Epithelial cell of esophagus (primary cell): ENCODE results near the gene WDR86.
A peak's percentile ranks its signal among the peaks of the same experiment; 100 is the strongest.

Source experiments
- DNase-seq: peaks from one replicate; pipeline ENCODE4 v3.0.0; 2010; ENCODE audit warnings: low read depth
- H3K4me3 ChIP-seq: 2 replicates; pipeline ENCODE4 v1.5.1; 2011; ENCODE audit warnings: mild to moderate bottlenecking, low read length, control low read depth
- CTCF ChIP-seq: IDR thresholded peaks from 2 replicates; pipeline ENCODE4 v1.5.1; 2011; ENCODE audit warnings: low read depth, mild to moderate bottlenecking, low read length, control low read depth, inconsistent platforms; ENCODE audit not compliant: insufficient read depth; ENCODE audit errors: missing control alignments

WDR86 gene

GRCh38 chr7:151345576-151346469, 64.0 kb downstream of the WDR86 start:
- H3K4me3 ChIP-seq: no peak overlapping the region
- no peak for DNase-seq
- no peak for TF ChIP-seq CTCF

DNA sequence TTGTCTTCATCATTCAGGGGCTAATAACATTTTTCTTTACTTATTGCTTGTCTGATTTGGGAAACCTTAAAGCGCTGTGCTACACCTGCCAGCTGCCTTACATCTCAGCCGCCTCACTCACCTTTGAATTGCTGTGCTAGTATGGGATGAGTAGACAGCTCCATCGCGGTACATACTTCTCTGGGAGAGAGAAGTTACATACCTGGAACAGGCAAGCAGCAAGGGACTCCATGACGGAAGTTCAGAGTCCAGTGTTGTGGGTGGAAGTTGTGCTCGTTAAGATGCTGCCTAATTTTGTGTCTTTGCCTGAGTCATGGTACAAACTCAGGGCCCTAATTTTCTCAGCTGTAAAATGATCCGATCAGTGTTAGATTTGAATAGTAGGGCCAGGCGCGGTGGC, 66.3 kb downstream of the WDR86 start:
- no peak overlapping the region for H3K4me3 ChIP-seq
- no peak for TF ChIP-seq CTCF
- no peak for DNase-seq

DNA sequence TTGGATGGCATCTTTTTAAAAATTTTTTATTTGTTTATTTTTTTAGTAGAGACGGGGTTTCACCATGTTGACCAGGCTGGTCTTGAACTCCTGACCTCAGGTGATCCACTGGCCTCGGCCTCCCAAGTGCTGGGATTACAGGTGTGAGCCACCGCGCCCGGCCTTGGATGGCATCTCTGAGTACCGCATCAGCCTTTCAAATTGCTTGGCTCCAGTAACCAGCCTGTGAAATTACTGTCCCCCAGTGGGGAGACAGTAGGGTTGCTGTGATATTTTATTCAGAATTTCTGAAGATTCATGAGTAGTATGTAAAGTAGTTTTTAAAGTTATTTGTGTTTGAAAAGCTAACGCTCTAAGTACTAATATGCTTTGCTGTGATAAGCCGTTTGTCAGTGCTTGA, 67.0 kb downstream of the WDR86 start:
- DNase-seq: no peak
- TF ChIP-seq CTCF: no peak
- H3K4me3 ChIP-seq: peak overlapping the region; percentile 74

GRCh38 chr7:151342102-151342646, 67.7 kb downstream of the WDR86 start:
- no peak for TF ChIP-seq CTCF
- DNase-seq: no peak
- H3K4me3 ChIP-seq: peak overlapping the region; percentile 74

DNA sequence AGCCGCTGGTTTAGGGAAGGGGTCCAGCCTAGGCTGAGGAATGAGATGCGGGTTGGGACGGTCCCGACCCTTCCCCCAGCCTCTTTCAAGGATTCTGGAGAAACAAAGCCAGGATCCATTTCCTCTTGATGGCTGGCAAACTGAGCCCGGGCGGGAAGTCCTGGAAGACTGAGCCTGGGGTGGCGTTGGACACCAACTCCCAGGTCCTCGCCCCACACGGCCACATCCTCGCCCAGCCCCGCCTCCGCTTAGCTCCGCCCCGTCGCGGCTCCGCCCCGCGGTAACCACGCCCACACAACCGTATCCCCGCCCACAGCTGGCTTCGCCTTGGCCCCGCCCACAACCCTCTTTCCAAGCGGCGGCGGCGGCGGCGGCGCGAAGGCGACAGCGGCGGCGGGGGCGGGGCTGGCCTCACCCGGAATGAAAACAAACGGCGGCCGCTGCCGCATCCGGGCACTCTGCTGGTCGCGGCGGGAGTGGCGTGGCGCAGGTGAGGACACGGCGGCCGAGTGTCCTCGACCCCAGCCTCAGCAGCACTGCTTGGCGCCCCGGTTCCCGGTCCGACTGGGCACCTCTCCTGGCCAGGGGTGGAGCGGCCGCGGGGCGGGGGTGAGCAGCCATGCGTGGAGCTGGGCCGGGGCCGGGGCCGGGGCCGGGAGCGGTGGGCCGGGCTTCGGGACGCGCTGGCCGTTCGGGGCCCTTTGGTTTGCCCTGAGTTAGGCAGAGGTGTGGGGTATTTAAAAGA, 68.3 kb downstream of the WDR86 start, which contains the start of gene NUB1:
Gene NUB1, plus strand, starts transcription at position 456 of the 745 bp plus-strand sequence. CDS start 3,538 bp downstream, outside the sequence.
- peak within 1 kb of the TSS; percentile 74 for H3K4me3 ChIP-seq
- no peak for TF ChIP-seq CTCF
- peak; percentile 86 for DNase-seq

DNA sequence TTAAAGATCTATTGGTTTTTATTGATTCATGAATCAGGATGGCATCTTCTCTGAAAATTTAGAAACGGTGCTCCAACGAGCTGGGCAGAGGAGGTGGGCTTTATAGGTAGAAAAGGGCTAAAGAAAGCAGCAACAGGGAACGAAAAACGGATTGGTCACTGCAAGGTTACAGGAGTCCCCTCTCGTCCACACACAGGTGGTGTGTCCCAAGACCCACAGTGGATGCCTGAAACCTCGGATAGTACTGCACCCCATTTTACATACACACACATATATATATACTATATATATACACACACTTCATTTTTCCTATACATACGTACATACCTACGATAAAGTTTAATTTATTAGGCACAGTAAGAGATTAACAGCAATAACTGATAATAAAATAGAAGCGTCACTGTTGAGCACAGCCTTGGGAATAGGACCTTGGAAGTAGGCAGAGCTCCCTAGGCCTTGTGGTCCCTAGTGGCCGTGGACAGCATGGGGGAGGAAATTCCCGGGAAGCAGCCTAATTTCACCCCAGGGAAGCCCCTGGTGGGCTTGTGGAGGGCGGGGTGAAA, 69.0 kb downstream of the WDR86 start:
- peak; percentile 8 for TF ChIP-seq CTCF
- H3K4me3 ChIP-seq: peak overlapping the region; percentile 24
- DNase-seq: no peak
